Muscle layer of colon (tissue), 2 donors: ENCODE data around the gene INO80E.

ENCODE experiments used
- H3K27ac ChIP-seq: one replicate; pipeline ENCODE4 v1.7.0; 2013; ENCODE audit warnings: low read depth, mild to moderate bottlenecking, low read length, moderate library complexity
- H3K27me3 ChIP-seq, 2 donors: one replicate each; pipeline ENCODE4 v1.7.0; 2013; ENCODE audit warnings: low read length in 2 of 2, mild to moderate bottlenecking in 2 of 2; ENCODE audit not compliant: insufficient read depth in 2 of 2, control insufficient read depth in 1 of 2
- H3K36me3 ChIP-seq: one replicate; pipeline ENCODE4 v1.7.0; 2013; ENCODE audit warnings: mild to moderate bottlenecking, low read length; ENCODE audit not compliant: insufficient read depth
- H3K4me1 ChIP-seq: one replicate; pipeline ENCODE4 v1.7.0; 2013; ENCODE audit warnings: mild to moderate bottlenecking, low read length; ENCODE audit not compliant: insufficient read depth
- H3K4me3 ChIP-seq, 2 donors: one replicate each; pipeline ENCODE4 v1.7.0; 2013; ENCODE audit warnings: low read length in 2 of 2, low read depth in 1 of 2, mild to moderate bottlenecking in 1 of 2, moderate library complexity in 1 of 2
- H3K9ac ChIP-seq: one replicate; pipeline ENCODE4 v1.7.0; 2013; ENCODE audit warnings: low read length
- H3K9me3 ChIP-seq: one replicate; pipeline ENCODE4 v1.7.0; 2013; ENCODE audit warnings: mild to moderate bottlenecking, low read length
- donor health status: abdominal sarcoma.
- donor health status: Adenocarcinoma of cecum.

INO80E gene

DNA sequence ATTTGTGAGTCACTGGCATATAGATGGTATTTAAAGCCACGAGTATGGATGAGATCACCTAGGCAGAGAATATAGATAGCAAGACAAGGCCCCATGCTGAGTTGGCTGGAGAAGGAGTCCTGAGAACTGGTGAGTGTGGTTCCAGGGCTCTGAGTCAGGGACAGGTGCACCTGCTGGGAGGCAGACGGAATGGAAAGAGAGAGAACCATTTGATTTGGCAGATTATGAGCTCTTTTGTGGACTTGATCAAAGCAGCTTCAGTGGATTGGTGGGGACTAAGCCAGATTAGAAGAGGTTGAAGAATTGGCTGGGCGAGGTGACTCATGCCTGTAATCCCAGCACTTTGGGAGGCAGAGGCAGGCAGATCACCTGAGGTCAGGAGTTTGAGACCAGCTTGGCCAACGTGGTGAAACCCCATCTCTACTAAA, 22.7 kb downstream of the INO80E start:
- Histone ChIP-seq H3K4me3 (no peak overlapping the region), H3K27ac (no peak overlapping the region), H3K9ac (no peak overlapping the region), H3K9me3 (no peaks in the 10 kb centered on the region), H3K27me3 (no peaks in the 10 kb centered on the region), H3K4me1 (peaks cover 8% of the 10 kb centered on the region), H3K36me3 (no peaks in the 10 kb centered on the region)

GRCh38 chr16:30022887-30023286, 26.8 kb downstream of the INO80E start, which contains the start of gene C16orf92:
Gene C16orf92, plus strand, starts transcription at chr16:30023198. Its CDS starts 143 bp downstream, at chr16:30023341.
- no peak within 1 kb of the TSS for H3K4me3 ChIP-seq
- no peak within 1 kb of the TSS for H3K9ac ChIP-seq
- H3K36me3 ChIP-seq: no peaks in the 10 kb centered on the region
- H3K27ac ChIP-seq: no peak within 1 kb of the TSS
- no peaks in the 10 kb centered on the region for H3K9me3 ChIP-seq
- H3K27me3 ChIP-seq: peaks cover 0 to 21% of the 10 kb centered on the region in 2 donors
- H3K4me1 ChIP-seq: peaks cover 8% of the 10 kb centered on the region

DNA sequence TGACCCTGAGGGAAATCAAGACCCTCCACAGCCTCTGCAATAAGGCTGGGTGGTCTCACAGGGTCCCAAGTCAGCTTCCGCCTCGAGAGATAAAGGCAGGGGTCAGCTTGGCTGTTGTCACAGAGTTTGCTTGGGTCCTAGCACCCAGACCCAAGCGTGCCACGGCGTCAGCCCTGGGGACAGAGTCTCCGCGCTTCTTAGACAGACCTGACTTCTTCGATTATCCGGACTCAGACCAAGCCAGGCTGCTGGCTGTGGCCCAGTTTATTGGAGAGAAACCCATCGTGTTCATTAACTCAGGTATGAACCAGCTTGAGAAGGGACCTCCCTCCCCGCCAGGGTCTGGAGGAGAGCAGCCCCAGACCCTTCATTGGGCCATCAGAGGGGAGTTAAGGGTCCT, 27.5 kb downstream of the INO80E start:
- Histone ChIP-seq H3K4me3 (no peak overlapping the region), H3K27ac (no peak overlapping the region), H3K27me3 (peaks cover 0 to 23% of the 10 kb centered on the region in 2 donors), H3K36me3 (no peaks in the 10 kb centered on the region), H3K9ac (no peak overlapping the region), H3K9me3 (no peaks in the 10 kb centered on the region), H3K4me1 (peaks cover 8% of the 10 kb centered on the region)

GRCh38 chr16:30024451-30024850, 28.4 kb downstream of the INO80E start:
- Histone ChIP-seq H3K27ac (no peak overlapping the region), H3K9ac (no peak overlapping the region), H3K27me3 (peaks cover 8 to 31% of the 10 kb centered on the region in 2 donors), H3K4me3 (no peak overlapping the region), H3K4me1 (peaks cover 8% of the 10 kb centered on the region), H3K9me3 (no peaks in the 10 kb centered on the region), H3K36me3 (no peaks in the 10 kb centered on the region)

DNA sequence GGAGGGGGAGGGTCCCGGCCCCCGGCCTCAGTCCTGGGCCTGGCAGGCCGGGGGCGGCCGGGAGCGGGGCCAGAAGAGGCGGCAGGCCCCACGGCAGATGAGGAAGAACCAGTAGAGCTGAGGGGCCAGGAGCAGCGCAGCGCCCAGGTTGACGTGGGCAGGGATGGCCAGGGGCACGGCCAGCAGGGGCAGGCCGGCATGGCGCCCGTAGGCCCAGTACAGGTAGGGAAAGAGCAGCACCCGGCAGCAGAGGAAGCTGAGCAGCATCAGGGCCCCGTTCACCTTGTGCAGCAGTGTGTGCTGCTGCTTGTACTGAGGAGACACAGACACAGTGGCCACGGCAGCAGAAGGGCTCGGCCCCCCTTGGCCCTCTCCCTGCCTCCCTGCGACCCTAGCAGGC, 29.1 kb downstream of the INO80E start:
- H3K27me3 ChIP-seq: peaks cover 10 to 38% of the 10 kb centered on the region in 2 donors
- H3K9ac ChIP-seq: no peak overlapping the region
- H3K27ac ChIP-seq: no peak overlapping the region
- H3K9me3 ChIP-seq: no peaks in the 10 kb centered on the region
- H3K4me3 ChIP-seq: no peak overlapping the region
- H3K36me3 ChIP-seq: no peaks in the 10 kb centered on the region
- H3K4me1 ChIP-seq: peaks cover 8% of the 10 kb centered on the region

DNA sequence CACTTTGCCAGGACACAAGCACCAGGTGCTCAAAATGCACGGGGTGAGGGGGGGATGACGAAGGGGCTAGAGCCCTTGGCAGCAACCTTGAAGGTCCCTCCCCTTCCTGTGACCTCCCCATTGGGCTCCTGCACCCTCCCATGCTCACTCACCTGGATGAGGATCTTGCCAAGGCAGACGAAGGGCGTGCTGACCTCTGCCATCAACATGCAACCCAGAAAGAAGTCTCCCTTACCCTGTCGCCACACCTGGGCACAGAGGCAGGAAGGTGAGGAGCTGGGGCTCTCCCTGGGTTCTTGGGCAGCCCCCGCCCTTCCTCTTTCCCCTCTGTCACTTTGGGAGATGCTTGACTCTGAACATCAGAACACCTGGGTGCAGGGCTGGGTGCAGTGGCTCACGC, 29.5 kb downstream of the INO80E start:
- peaks cover 8% of the 10 kb centered on the region for H3K4me1 ChIP-seq
- no peaks in the 10 kb centered on the region for H3K9me3 ChIP-seq
- H3K27me3 ChIP-seq: peaks cover 10 to 42% of the 10 kb centered on the region in 2 donors

GRCh38 chr16:30026449-30026848, 30.4 kb downstream of the INO80E start:
- Histone ChIP-seq H3K4me3 (no peak overlapping the region), H3K27me3 (peaks cover 14 to 51% of the 10 kb centered on the region in 2 donors), H3K4me1 (peaks cover 4% of the 10 kb centered on the region), H3K9me3 (no peaks in the 10 kb centered on the region), H3K36me3 (no peaks in the 10 kb centered on the region), H3K27ac (no peak overlapping the region), H3K9ac (no peak overlapping the region)

More for the DNA sequence above, 29.5 kb downstream of the INO80E start:
- Histone ChIP-seq H3K4me3 (no peak overlapping the region), H3K27ac (no peak overlapping the region), H3K9ac (no peak overlapping the region), H3K36me3 (no peaks in the 10 kb centered on the region)

DNA sequence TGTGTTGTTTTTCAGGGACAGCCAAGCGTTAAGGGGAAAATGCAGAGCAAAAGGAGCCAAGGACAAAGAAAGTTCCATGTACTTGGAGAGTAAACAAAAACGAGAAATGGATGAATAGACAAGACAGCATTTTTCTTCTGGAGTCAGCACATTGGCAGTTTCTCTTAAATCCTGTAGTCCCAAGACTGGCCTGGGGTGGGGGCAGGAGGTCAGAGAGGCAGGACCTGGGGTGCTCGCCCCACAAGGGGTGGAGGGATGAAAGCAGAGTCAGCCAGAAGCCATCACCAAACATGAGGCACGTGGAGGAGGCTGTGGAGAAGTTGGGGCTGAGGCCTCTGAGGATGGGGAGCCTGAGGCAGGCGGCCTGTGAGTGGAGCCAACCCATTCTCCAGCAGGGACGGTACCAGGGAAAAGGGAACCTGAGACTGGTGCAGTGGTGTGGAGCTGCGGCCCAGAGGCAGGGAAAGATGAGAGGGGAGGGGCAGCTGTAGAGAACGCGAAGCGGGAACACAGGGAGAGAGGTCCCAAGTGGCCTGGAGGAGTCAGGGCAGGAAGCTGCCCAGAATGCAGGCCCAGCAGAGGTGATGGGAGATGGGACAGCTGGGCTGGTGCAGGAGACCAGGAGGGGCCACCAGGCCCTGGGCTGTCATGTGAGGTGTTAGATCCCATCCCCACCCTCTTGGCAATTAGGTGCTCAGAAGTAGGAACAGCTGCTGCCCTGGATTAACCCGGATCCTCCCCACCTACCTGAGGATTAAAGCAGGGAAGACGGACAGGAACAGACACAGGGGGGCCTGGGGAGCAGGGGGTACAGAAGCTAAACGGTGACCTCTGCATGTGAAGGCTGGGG, 31.8 kb downstream of the INO80E start:
- no peak overlapping the region for H3K27ac ChIP-seq
- H3K36me3 ChIP-seq: no peaks in the 10 kb centered on the region
- peaks cover 24 to 64% of the 10 kb centered on the region in 2 donors for H3K27me3 ChIP-seq
- no peak overlapping the region for H3K9ac ChIP-seq
- H3K4me1 ChIP-seq: no peaks in the 10 kb centered on the region
- H3K9me3 ChIP-seq: no peaks in the 10 kb centered on the region
- no peak overlapping the region for H3K4me3 ChIP-seq

GRCh38 chr16:30028438-30029076, 32.5 kb downstream of the INO80E start:
- Histone ChIP-seq H3K4me3 (no peak overlapping the region), H3K9me3 (no peaks in the 10 kb centered on the region), H3K27ac (no peak overlapping the region), H3K4me1 (no peaks in the 10 kb centered on the region), H3K36me3 (no peaks in the 10 kb centered on the region), H3K9ac (no peak overlapping the region), H3K27me3 (peaks cover 24 to 71% of the 10 kb centered on the region in 2 donors)

- Histone ChIP-seq H3K4me3 (no peak overlapping the region), H3K4me1 (no peaks in the 10 kb centered on the region), H3K36me3 (no peaks in the 10 kb centered on the region), H3K27ac (no peak overlapping the region), H3K27me3 (peaks cover 24 to 78% of the 10 kb centered on the region in 2 donors), H3K9me3 (no peaks in the 10 kb centered on the region), H3K9ac (no peak overlapping the region)
These were observed 34.1 kb downstream of the INO80E start for GRCh38 chr16:30030011-30030685.

GRCh38 chr16:30030841-30031413, 34.9 kb downstream of the INO80E start, which contains the start of gene TLCD3B:
Gene TLCD3B, minus strand, starts transcription at chr16:30031271. Its CDS starts 744 bp downstream, at chr16:30030527.
- H3K27me3 ChIP-seq: peaks cover 24 to 74% of the 10 kb centered on the region in 2 donors
- no peaks in the 10 kb centered on the region for H3K9me3 ChIP-seq
- no peaks in the 10 kb centered on the region for H3K36me3 ChIP-seq
- H3K4me1 ChIP-seq: no peaks in the 10 kb centered on the region
- no peak within 1 kb of the TSS for H3K27ac ChIP-seq
- H3K4me3 ChIP-seq: no peak within 1 kb of the TSS
- H3K9ac ChIP-seq: no peak within 1 kb of the TSS
